ENCODE measurements around the gene PPP1R1B.
A peak's percentile ranks its signal among the peaks of the same experiment; 100 is the strongest.

Gene PPP1R1B

DNA sequence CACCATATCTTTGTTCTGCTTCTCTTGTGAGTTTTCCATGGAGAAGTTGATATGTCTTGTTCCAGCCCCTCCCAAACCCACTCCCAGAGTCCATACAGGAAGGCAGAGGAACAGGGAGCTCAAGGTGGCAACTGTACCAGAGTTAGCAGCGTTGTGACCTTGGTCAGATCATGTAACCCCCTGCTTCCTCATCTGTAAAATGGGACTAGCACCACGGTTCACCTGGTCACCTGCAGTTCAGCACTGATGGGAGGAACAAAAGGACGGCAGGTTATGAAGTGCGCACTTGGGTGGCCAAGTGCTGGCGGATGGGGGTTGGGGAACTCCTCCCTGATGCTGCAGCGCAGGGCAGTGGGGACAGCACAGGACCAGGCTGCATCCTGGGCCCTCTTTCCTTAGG is 11.3 kb upstream of the PPP1R1B start:
- no peak for DNase-seq (ENCODE audit: low read depth)

DNA sequence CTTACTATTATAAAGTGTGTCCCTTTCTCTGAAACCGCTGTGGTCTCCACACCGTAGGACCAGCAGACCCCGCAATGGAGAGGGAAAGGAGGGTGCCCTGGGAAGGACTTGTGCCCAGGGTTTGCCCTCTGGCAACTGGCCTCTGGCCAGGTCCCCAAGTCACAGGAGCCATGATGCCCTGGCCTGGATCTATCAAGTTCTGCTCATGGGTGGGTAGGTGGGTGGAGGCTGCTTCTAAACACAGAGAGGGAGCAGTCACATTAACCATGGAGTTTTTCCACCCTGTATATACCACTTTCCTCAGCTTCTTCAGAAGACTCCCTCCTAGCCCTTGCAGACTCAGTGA is 9.7 kb upstream of the PPP1R1B start:
- DNase-seq (ENCODE audit: low read depth): no peak

DNA sequence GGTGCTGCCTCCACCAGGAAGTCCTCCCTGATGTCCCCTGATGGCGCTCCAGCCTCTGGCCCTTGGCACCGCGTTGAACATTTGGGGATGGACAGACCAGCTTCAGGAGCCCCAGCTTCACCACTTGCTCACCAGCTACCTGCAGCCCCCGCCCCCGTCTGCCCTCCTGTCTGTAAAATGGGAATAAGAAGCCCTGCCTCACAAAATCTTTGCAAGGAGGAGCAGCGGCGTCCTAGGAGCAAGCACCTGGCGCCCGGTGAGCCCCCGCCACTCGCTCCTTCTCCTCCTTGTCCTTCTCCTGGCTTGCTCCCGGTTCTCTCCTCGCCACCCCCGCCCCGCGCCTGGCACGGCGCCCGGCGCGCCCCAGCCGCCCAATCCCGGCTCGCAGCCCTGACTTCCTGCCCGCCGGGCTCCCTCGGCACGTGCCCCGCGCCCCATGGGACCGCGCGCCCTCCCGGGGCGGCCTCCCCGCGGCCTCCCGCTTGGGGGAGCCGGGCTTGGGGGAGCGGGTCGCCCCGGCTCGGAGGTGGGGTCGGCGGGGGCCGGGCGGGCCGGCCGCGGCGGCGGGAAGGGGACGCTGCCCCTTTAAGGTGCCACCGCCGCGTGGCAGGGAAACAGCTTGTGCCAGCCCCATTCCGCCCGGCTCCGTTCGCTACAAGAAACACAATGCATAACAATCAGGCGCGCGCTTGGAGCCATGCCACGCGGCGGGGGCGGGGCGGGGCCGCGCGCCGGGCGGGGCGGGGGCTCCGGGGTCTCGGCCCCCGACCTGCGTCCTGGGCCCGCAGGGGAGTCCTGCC is 9.1 kb upstream of the PPP1R1B start:
- peak; percentile 33 for DNase-seq (ENCODE audit: low read depth)

DNA sequence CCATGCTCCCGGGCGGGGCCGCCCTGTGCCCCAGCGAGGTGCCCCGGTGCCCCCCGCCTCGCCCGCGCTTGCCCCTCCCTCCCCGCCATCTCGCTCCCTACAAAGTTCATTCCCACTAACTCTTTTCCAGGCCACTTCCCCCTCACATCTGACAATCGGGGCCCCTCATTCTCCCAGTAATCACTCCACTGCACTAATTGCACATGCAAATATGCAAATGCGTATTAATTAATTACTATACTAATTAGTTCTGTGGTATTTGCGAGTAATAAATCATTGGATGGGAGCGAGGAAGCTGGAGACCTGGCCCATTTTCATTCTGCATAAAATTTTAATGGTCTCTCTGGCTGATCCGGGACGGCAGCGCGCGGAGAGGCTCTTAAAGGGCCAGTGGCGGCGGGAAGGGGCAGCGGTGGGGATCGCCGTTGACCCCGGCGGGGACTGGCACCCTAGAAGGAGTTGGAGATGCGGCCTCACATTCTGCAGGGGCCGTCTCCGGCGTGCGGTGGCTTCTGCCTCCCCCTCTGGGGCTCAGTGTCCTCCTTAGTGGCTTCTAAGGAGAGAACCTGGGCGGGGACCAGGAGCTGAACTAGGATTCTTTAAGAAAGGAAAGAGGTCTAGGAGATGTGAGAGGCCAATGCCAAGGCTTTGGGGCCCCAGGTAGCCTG is 8.4 kb upstream of the PPP1R1B start:
- no peak for DNase-seq (ENCODE audit: low read depth)

DNA sequence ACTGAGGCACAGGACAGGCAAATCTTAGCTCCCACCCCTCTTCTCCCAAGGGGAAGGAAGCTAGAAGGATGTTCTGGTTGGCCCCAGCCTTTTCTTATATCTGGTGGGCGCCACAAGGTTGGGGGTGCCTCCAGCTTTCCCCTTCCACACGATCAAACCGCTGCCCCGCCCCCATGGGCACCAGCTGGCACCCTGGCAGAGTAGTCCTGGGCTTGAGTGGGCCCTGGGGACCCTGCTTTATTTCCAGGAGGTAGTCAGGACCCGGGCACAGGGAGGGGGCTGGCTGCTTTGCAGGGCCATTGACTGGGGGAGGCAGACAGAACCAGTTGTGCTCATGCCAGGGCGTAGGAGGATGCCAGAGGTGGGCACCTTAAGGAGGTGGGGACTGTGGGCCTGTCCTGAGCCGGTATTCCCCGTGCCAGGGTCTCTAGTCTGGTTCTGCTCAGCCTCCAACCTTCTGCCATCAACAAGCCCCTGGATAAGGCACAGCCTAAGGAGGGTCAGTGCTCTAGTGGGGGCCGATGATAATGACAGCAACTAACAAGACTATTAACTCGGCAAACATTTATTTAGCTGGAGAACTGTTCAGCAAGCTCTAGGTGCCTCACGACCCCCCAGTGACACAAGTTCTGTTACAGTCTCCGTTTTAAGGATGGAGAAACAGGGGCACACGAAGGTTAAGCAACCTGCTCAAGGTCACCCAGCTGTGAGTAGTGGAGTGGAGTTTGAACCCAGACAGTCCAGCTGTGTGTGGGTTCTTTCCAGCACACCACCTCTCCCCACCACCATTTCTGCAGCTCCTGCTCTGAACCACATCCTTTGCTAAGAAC is 7.6 kb upstream of the PPP1R1B start:
- no peak for DNase-seq (ENCODE audit: low read depth)

DNA sequence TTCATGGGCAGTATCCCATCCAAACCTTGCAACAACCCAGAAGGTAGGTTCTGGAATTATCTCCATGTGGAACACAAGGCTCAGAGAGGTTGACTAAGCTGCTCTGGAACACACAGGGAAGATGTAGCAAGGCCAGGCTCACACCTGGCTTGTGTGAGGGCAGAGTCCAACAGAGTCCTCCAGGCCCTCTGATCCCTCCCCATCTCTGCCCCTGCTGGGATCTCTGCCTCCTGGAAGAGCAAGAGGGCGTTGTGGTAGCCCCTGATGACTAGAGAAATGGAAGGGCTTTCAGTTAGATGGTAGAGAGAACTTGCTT is 7.0 kb upstream of the PPP1R1B start:
- DNase-seq (ENCODE audit: low read depth): no peak

DNA sequence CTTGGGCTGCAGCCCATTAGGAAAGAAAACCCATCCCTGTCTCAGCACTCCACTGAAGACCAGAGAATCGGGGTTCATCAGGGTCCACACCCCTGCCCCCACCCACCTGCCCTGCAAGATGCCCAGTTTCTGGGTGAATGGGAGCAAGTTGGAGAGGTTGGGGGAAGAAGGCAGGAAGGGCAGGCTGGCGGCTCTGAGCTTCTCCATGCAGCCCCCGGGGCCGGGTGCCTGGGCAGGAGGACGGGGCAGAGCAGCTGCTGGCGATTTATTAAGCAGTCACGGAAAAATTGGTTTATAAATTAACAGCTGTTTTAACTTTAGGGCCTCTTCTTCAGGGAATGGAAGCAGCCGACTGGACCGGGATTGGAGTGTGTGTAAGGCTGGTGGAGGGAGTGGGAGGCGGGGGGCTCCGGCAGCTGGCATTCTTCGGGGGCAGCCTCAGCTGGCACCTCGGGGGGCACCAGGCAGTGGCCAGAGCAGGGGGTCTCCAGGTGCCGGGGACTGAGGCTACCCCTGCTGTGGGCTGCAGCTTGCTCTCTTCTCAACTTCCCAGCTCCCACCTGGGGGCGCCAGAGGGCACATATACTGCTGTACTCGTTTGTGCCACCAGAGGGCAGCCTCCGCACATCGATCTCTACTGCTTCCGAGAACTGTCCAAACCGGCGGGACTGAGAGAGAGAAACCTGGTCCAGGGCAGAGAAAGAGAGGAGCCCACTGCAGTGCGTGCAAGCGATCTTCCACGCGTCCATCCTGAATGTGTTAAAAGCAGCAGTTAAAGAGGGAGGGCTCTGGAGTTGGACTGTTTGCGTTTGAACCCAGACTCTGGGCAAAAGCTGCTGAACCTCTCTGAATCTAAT is 5.0 kb upstream of the PPP1R1B start:
- peak; percentile 82 for DNase-seq (ENCODE audit: low read depth)

DNA sequence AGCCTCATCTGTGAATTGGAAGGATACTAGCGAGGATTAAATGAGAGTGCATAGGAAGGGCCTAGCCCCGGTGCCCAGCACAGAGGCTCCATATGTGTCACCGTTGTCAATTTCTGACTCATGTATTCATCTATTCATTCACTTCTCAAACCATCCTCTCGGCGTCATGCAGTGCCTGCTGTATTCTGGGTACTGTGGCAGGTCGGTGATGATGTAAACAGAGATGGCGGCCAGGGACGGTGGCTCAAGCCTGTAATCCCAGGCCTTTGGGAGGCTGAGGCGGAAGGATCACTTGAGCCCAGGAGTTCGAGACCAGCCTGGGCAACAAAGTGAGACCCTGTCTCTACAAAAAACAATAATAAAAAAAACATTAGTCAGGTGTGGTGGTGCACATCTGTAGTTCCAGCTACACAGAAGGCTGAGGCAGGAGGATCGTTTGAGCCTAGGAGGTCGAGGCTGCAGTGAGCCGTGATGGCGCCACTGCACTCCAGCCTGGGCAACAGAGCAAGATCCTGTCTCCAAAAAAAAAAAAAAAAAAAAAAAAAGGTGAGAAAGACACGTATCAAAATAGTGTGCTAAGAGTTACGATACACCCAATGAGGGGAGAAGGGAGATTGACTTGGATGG is 4.3 kb upstream of the PPP1R1B start:
- no peak for DNase-seq (ENCODE audit: low read depth)

DNA sequence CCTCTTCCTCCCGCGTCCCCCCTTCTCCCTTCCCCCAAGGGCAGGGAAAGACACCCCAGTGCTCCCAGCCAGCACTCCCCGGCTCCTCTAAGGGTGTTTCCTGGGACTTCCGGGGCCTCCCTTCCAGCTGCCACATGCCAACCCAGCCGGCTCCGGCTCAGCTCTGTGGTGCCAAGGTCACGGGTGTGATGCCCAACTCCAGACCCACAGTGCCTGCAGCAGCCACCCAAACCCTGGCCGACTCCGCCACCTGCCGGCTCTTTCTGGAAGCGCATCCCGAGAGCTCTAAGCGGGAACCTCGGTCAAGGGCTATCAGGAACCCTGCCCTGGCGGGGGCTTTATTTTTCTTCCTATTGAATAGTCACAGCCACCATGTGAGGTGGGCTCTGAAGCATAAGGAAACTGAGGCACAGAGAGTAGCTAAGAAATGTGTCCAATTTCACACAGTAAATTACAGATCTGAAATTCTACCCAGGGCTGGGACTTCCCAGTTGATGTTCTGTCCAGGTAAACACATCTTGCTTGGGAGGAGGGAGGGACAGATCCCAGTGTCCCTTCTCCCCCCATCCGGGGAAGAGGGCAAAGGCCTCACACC is 3.3 kb upstream of the PPP1R1B start:
- DNase-seq (ENCODE audit: low read depth): peak; percentile 75

DNA sequence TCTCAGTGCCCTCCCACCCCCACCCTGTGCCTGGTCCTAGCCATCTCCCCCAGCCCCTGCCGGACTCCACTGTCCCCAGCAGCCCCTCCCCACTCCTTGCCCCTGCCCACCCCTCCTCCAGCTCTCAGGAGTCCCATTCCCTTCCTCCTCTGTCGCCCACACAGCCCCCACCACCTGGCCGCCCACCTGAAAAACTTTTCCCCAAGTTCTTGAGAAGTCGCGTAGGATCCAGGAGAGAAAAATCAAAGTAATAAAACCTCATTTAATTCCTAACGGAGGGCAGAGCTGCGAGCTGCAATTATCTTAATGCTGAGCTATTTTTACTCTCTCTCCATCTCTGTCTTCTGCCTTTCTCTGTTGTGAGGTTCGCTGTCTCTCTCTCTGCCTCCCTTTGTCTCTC is 2.4 kb upstream of the PPP1R1B start:
- DNase-seq (ENCODE audit: low read depth): no peak

DNA sequence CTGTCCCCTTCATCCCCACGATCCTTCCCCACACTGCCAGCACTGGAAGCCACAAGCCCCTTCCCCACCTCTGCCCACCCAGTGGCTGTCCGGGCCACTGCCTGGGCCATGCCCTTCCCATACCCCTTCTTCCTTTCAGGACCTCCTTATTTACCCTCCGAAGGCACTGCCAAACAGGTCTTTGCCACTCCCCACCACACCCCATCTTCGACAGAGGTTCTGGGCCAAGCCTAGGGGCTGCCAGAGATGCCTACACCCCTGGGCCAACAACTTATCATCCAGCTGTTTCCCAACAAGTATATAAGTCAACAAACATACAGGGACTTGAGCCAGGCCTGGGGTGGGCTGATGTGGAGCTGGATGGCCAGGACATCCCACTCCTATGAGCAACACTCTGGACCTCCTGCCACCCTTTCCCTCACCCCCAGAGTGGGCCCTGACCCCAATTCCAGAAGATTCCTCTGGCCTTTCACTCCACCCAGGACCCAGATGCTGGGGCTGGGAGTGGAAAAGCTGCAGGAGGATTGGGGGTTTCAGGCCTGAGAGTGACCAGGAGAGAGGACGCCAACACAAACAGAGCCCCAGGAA is 1.5 kb upstream of the PPP1R1B start:
- no peak for DNase-seq (ENCODE audit: low read depth)

DNA sequence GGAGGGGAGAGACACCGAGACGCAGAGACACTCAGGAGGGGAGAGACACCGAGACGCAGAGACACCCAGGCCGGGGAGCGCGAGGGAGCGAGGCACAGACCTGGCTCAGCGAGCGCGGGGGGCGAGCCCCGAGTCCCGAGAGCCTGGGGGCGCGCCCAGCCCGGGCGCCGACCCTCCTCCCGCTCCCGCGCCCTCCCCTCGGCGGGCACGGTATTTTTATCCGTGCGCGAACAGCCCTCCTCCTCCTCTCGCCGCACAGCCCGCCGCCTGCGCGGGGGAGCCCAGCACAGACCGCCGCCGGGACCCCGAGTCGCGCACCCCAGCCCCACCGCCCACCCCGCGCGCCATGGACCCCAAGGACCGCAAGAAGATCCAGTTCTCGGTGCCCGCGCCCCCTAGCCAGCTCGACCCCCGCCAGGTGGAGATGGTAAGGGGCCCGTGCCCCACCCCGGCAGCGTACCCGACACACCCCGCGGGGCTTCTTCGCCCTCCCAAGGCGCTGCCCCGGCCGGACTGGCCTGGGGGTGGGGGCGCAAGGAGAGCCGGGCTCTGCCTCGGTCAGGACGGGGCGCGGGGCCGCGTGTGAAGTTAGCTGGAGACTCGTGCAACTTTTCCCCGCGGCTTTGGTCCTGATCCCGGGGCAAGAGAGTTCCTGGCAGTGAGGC is 427 bp downstream of the PPP1R1B start:
- no peak for DNase-seq (ENCODE audit: low read depth)

DNA sequence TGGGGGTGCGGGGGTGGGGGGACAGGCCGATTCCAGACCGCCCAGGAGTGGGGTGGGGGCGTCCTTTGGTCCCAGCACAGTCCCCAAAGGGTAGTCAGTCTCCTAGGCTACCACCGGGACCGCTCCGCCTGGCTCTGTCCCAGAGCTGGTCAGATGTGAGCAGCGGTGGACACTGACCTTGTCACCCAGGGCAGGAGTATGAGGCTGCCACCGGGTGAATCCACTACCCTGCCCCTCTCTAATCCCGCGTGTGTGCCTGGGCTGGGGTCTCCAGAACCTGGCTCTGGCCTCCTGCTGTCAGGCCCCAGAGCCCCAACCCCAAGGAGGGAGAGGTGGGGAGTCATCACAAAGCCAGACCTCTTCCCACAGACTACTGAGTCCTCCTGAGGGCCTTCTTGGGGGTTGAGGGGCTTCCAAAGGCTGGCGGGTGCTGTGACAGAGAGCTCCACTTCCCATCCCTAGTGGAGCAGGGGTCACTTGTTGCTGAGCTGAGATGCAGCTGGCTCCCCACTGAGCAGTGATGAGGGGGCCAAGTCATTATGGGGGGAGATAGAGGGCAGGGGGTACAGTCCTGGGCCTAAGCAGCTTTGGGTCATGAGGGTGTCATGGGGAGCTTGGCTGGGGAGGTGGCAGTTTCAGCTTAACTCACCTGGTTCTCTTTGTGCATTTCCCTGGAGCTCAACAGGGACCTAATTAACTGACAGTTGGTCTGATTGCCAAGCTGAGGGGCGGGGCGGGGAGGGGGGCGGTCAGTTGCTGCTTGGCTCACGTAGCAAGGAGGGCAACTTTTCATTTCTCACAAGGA is 1.2 kb downstream of the PPP1R1B start:
- DNase-seq (ENCODE audit: low read depth): no peak

DNA sequence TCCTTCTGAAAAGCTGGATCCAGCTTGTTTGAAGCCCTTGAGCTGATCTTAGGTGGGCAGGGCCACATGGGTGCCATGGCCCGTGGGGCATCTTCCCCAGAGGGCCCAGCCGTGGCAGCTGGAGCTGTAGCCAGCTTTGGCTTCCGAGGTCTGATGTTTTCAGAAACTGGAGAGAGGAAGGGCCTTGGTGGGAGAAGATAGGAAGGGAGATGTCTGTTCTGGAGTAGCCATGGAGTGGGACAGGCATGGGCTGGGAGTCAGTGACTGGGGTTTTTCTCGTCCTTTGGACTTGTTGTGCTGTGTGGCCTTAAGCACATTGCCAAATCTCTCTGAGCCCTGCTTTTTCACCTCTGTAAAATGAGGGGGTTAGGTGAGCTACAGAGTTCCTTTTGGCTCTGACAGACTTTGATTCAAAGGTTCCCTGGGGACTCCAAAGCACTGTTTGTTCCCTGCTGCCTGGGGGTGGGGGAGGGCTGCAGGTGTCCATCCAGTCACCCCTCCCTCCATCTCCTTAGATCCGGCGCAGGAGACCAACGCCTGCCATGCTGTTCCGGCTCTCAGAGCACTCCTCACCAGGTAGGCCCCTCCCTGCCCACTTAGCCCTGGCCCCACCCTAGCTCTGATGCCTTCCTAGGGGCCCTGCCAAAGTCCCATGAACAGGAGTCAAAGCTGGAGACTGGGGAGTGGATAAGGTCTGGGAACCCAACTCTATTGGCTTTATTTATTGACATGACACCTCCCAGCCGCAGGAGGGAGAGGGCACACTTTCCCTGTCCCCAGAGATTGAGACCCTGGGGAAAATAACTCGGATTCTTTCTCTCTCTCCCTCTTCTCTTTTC is 2.1 kb downstream of the PPP1R1B start:
- DNase-seq (ENCODE audit: low read depth): no peak

DNA sequence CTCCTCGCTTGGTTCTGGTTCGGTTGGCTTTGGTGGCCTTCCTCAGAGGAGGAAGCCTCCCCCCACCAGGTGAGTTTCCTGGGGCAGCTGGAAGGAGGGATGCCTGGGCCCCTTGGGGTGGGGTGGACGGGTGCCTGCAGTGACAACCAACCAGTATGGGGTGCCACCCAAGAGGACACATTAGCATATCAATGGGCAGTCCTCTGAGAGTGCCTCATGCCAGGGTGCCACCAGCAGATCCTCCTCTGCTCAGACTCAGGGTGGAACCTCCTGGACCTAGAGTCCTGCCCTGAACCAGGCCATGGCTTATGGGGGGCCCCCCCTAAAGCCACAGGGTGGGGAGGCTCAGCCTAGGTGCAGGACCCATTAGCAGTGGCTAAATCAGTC is 2.7 kb downstream of the PPP1R1B start:
- DNase-seq (ENCODE audit: low read depth): no peak

DNA sequence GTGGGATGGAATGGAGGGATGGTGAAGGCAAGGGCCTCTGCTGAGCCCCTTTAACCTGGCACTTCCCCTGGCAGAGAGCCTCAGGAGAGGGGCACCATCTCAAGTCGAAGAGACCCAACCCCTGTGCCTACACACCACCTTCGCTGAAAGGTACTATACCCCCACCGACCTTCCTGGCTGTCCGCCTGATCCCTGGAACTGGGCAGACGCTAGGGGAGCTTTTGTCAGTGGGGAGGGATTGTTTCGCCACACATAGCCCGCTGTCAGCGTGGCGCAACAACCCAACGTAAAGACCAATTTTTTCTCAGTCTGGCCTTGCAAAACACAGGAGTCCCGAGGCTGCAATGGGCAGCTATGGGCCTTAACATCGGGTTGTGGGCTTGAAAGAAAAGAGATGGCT is 3.1 kb downstream of the PPP1R1B start:
- DNase-seq (ENCODE audit: low read depth): no peak

DNA sequence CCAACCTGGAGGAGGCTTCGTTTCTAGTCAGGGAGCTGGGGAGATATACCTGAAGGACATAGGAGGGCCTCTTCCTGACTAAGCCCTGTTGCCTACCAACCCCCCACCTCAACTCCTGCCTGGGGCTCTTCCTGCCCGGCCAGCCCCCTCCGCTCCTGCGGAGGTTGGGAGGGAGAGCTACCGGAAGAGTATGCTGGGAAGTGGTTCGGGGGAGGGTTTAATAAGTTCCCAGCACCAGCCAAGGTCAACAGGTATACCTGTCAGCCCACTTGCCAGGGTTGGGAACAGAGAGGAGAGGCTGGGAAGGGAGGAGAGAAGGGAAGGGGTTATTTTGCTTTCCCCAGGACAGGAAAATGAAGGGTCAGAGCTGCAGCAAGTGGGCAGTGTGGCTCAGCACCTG is 4.7 kb downstream of the PPP1R1B start:
- no peak for DNase-seq (ENCODE audit: low read depth)

DNA sequence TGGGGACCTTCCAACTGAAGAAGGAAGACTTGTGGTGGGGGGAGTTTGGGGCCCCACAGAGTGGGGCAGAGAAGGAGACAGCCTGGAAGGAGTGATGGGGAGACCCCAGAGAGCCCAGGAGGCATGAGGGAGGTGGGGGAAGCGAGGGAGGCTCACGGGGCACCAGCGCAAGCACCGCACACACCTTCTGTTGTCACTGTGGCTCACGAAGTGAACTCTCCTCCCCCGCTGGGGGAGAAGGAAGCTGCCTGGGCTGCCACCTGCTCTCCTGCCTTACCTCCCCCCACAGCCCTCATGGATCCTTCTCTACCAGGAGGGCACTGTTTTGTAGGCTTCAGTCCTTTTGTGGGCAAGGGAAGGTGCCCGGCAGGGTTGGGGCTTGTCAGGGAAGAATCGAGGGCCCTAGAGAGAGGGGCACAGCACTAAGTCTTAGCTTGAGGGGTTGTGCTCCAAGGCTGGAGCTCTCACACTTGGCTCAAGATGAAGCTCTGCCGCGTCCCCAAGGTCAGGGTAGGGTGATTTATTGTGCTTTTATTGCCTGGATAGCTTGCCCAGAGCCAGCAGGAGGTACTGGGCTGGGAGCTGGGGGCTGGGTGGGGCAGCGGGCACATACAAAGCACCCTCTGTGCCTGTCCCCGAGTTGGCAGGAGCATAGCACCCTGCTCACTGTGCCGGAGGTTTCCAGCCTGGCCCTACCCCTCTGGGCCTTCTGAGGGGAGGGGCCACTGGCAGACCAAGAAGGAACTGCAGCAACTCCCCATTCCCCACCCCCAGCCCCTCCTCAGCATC is 5.6 kb downstream of the PPP1R1B start:
- no peak for DNase-seq (ENCODE audit: low read depth)

All from stimulated activated CD8-positive, alpha-beta memory T cell treated with anti-CD3 and anti-CD28 coated beads, Interleukin-12 subunit alpha, Interleukin-12 subunit beta, amount 100 ng/mL, for 1 hour (primary cell).